Uterus (tissue), 4 donors: ENCODE measurements around the gene JPH3. TPM values are rescaled to one million over a fixed set of nuclear protein-coding genes. Genes with fewer than 3 reads are reported as not detected.

Experiments used
- DNase-seq, 2 donors: peaks; one replicate each; pipeline ENCODE4 v3.0.0-alpha.2; 2019 to 2020
- H3K27ac ChIP-seq, 2 donors: fragments of 200-600 bp; sonication (generic); 1 replicate in 1 of 2; 2 replicates in 1 of 2; pipeline ENCODE4 v1.5.1; 2016 to 2018
- H3K27me3 ChIP-seq, 2 donors: fragments of 200-600 bp; sonication (generic); one replicate each; pipeline ENCODE4 v1.5.1; 2018 to 2019; ENCODE audit warnings: control low read depth in 1 of 2
- H3K36me3 ChIP-seq, 2 donors: fragments of 200-600 bp; sonication (generic); one replicate each; pipeline ENCODE4 v1.5.1; 2019; ENCODE audit warnings: control low read depth in 1 of 2
- H3K4me1 ChIP-seq, 2 donors: fragments of 200-600 bp; sonication (generic); one replicate each; pipeline ENCODE4 v1.5.1; 2018 to 2019; ENCODE audit warnings: control low read depth in 1 of 2
- H3K4me3 ChIP-seq, 2 donors: fragments of 200-600 bp; sonication (generic); 1 replicate in 1 of 2; 2 replicates in 1 of 2; pipeline ENCODE4 v1.5.1; 2018 to 2019; ENCODE audit warnings: mild to moderate bottlenecking in 1 of 2
- H3K9me3 ChIP-seq, 2 donors: fragments of 200-600 bp; sonication (generic); one replicate each; pipeline ENCODE4 v1.5.1; 2019; ENCODE audit warnings: control low read depth in 1 of 2
- CTCF ChIP-seq, 4 experiments: fragments of 200-600 bp in 2 of 4; fragments of 450-650 bp in 2 of 4; sonication (generic) in 2 of 4; IDR thresholded peaks; one replicate each; pipeline ENCODE4 v1.5.1; 2016 to 2019; ENCODE audit warnings: antibody characterized with exemption in 4 of 4, mild to moderate bottlenecking in 2 of 4, moderate library complexity in 1 of 4
- POLR2A ChIP-seq, 2 donors: fragments of 450-650 bp; IDR thresholded peaks; one replicate each; pipeline ENCODE4 v1.6.1; 2016; ENCODE audit warnings: antibody characterized with exemption in 2 of 2, mild to moderate bottlenecking in 1 of 2, moderate library complexity in 1 of 2
- intact Hi-C: fragments of 100-400 bp; cut with DNase I; formaldehyde crosslinking; loops from one replicate; pipeline ENCODE4 v1.15.1; 2023; ENCODE audit warnings: low total_unique reads
- total RNA-seq, 4 donors: library from RNA; depleted of rRNA in 3 of 4; stranded (reverse); fragments of >200 nt in 3 of 4; gene quantifications; one replicate each; pipeline versions ENCODE4 v1.1.0 to v1.2.4, GENCODE V29; 2014 to 2023
- donor health status: DM: yes; HTN: yes; CAD: no.

JPH3 gene
- total RNA-seq, 4 donors from 2014 or later: 0.27 to 1.1 TPM; not detected in 2

GRCh38 chr16:87681981-87682570 lies 79.8 kb downstream of the JPH3 start:
- TF ChIP-seq POLR2A (IDR thresholded peaks at IDR 0.05) (no peak), CTCF (IDR thresholded peaks at IDR 0.05) (no peak)
- Histone ChIP-seq H3K27me3 (no peaks in the 10 kb centered on the region), H3K27ac (no peak overlapping the region), H3K4me1 (no peaks in the 10 kb centered on the region), H3K4me3 (no peak overlapping the region), H3K36me3 (no peaks in the 10 kb centered on the region), H3K9me3 (no peaks in the 10 kb centered on the region)
- intact Hi-C loops: no loop called here
- no peak for DNase-seq

- TF ChIP-seq POLR2A (IDR thresholded peaks at IDR 0.05) (no peak), CTCF (IDR thresholded peaks at IDR 0.05) (no peak)
- no peaks in the 10 kb centered on the region for H3K9me3 ChIP-seq
- H3K36me3 ChIP-seq: no peaks in the 10 kb centered on the region
- no peaks in the 10 kb centered on the region for H3K4me1 ChIP-seq
- DNase-seq: no peak
- H3K27ac ChIP-seq: no peak overlapping the region
- H3K4me3 ChIP-seq: no peak overlapping the region
- H3K27me3 ChIP-seq: no peaks in the 10 kb centered on the region
- intact Hi-C loops: no loop called here
Observed at GRCh38 chr16:87682852-87683399, 80.6 kb downstream of the JPH3 start.

GRCh38 chr16:87684106-87684677 lies 81.9 kb downstream of the JPH3 start:
- H3K27me3 ChIP-seq: no peaks in the 10 kb centered on the region
- H3K36me3 ChIP-seq: no peaks in the 10 kb centered on the region
- H3K9me3 ChIP-seq: no peaks in the 10 kb centered on the region
- no peak for TF ChIP-seq CTCF (IDR thresholded peaks at IDR 0.05)
- TF ChIP-seq POLR2A (IDR thresholded peaks at IDR 0.05): no peak
- no peak for DNase-seq
- no peaks in the 10 kb centered on the region for H3K4me1 ChIP-seq
- H3K4me3 ChIP-seq: no peak overlapping the region
- H3K27ac ChIP-seq: no peak overlapping the region
- intact Hi-C loops: no loop called here

GRCh38 chr16:87684711-87685404 lies 82.5 kb downstream of the JPH3 start:
- Histone ChIP-seq H3K4me3 (no peak overlapping the region), H3K9me3 (no peaks in the 10 kb centered on the region), H3K27me3 (no peaks in the 10 kb centered on the region), H3K4me1 (no peaks in the 10 kb centered on the region), H3K36me3 (no peaks in the 10 kb centered on the region), H3K27ac (no peak overlapping the region)
- no peak for DNase-seq
- intact Hi-C loops: no loop called here
- TF ChIP-seq CTCF (IDR thresholded peaks at IDR 0.05) (no peak), POLR2A (IDR thresholded peaks at IDR 0.05) (no peak)

- H3K36me3 ChIP-seq: no peaks in the 10 kb centered on the region
- TF ChIP-seq POLR2A (IDR thresholded peaks at IDR 0.05) (no peak), CTCF (IDR thresholded peaks at IDR 0.05) (no peak)
- H3K4me1 ChIP-seq: no peaks in the 10 kb centered on the region
- H3K27ac ChIP-seq: no peak overlapping the region
- intact Hi-C loops: no loop called here
- no peaks in the 10 kb centered on the region for H3K9me3 ChIP-seq
- no peak for DNase-seq
- no peaks in the 10 kb centered on the region for H3K27me3 ChIP-seq
- no peak overlapping the region for H3K4me3 ChIP-seq
Observed at GRCh38 chr16:87685405-87685755, 83.1 kb downstream of the JPH3 start.
